Activated T-cell treated with anti-CD3 and anti-CD28 coated beads for 24 hours (primary cell): ENCODE measurements around the gene SYCP2L.
"Not testable (repeated sequence)": the region's sequence is repeated elsewhere in the genome, so short reads cannot be mapped to it uniquely, and the experiment has no call there.

Experiments
- DNase-seq: peaks from one replicate; pipeline ENCODE4 v3.0.0-alpha.2; 2020; ENCODE audit warnings: low read depth

The SYCP2L gene

GRCh38 chr6:10880366-10880765, 6.5 kb upstream of the SYCP2L start:
- no peak for DNase-seq

- not testable (repeated sequence) for DNase-seq
Measured at GRCh38 chr6:10882253-10882630, 4.6 kb upstream of the SYCP2L start.

- no peak for DNase-seq
Measured at GRCh38 chr6:10882657-10883171, 4.1 kb upstream of the SYCP2L start.

GRCh38 chr6:10883312-10884244, 3.3 kb upstream of the SYCP2L start:
- no peak for DNase-seq

- no peak for DNase-seq
Measured at GRCh38 chr6:10884245-10884972, 2.4 kb upstream of the SYCP2L start.

GRCh38 chr6:10886365-10886690, 524 bp upstream of the SYCP2L start:
- not testable (repeated sequence) for DNase-seq

- no peak for DNase-seq
Measured at GRCh38 chr6:10890151-10890550, 3.3 kb downstream of the SYCP2L start.

- no peak for DNase-seq
Measured at GRCh38 chr6:10891960-10892359, 5.1 kb downstream of the SYCP2L start.

- DNase-seq: no peak
Measured at GRCh38 chr6:10894958-10895357, 8.1 kb downstream of the SYCP2L start.

GRCh38 chr6:10896691-10897090, 9.8 kb downstream of the SYCP2L start:
- DNase-seq: no peak

GRCh38 chr6:10901770-10902169, 14.9 kb downstream of the SYCP2L start:
- DNase-seq: no peak

GRCh38 chr6:10904015-10904414, 17.2 kb downstream of the SYCP2L start:
- DNase-seq: no peak

- no peak for DNase-seq
Measured at GRCh38 chr6:10908228-10908627, 21.4 kb downstream of the SYCP2L start.

GRCh38 chr6:10919520-10919919, 32.7 kb downstream of the SYCP2L start:
- not testable (repeated sequence) for DNase-seq

GRCh38 chr6:10933126-10933525, 46.3 kb downstream of the SYCP2L start:
- no peak for DNase-seq

- no peak for DNase-seq
Measured at GRCh38 chr6:10939840-10940239, 53.0 kb downstream of the SYCP2L start.

- no peak for DNase-seq
Measured at GRCh38 chr6:10945845-10946244, 59.0 kb downstream of the SYCP2L start.

- no peak for DNase-seq
Measured at GRCh38 chr6:10947966-10948365, 61.1 kb downstream of the SYCP2L start.

GRCh38 chr6:10949579-10950490, 63.0 kb downstream of the SYCP2L start:
- no peak for DNase-seq

- DNase-seq: no peak
Measured at GRCh38 chr6:10951675-10952282, 64.9 kb downstream of the SYCP2L start.

GRCh38 chr6:10954590-10955010, 67.7 kb downstream of the SYCP2L start:
- peak; percentile 53 for DNase-seq

- no peak for DNase-seq
Measured at GRCh38 chr6:10956776-10957175, 69.9 kb downstream of the SYCP2L start.
